Measurements from ENCODE around the gene AKAP13. TPM values are rescaled to one million over a fixed set of nuclear protein-coding genes. Genes with fewer than 3 reads are reported as not detected.

Gene AKAP13
- polyA plus RNA-seq, 2 of the 4 experiments (the other 2 are of a cell fraction), result 20.4 to 28.8 TPM

- no peak overlapping the region for H3K4me3 ChIP-seq
- WGBS (ENCODE audit: missing lambda C conversion rate), result 91% methylated on average over 2 of the region's 2 CpGs
Observed at GRCh38 chr15:85383470-85384148, 3.2 kb downstream of the AKAP13 start.

GRCh38 chr15:85386261-85386660 is 5.9 kb downstream of the AKAP13 start:
- FAIRE-seq (no peak), ATAC-seq (no peak), DNase-seq (ENCODE audit: low read depth in 1 of 2, low spot score in 1 of 2) (no peak)
- no peak overlapping the region for H3K27ac ChIP-seq
- ChIA-PET CTCF (interaction anchor here (3.4 kb wide), 1 partner anchor 18 kb away, joined by 11 read pairs; no protein-coding TSS in a partner anchor), POLR2A (no interaction called here)
- H3K9me3 ChIP-seq, result no peaks in the 10 kb centered on the region
- no peak overlapping the region for H3K4me2 ChIP-seq
- no peak overlapping the region for H3K4me3 ChIP-seq
- TF ChIP-seq ATOH8 (CRISPR knock-in tag; IDR thresholded peaks at IDR 0.05; ENCODE audit: low read depth) (no peak), ZFP36 (IDR thresholded peaks at IDR 0.05; ENCODE audit: borderline replicate concordance, partially characterized antibody) (no peak), TFCP2L1 (CRISPR knock-in tag; IDR thresholded peaks at IDR 0.05) (no peak), JUNB (IDR thresholded peaks at IDR 0.05) (no peak), POLR2A (IDR thresholded peaks at IDR 0.05; ENCODE audit: low read length) (no peak), HES2 (IDR thresholded peaks at IDR 0.05) (no peak), CBX8 (IDR thresholded peaks at IDR 0.05) (no peak), EHMT2 (IDR thresholded peaks at IDR 0.05; ENCODE audit: low read depth) (no peak), ZC3H11A (IDR thresholded peaks at IDR 0.05) (no peak), BCL3 (IDR thresholded peaks at IDR 0.05) (no peak), KDM5A (IDR thresholded peaks at IDR 0.05) (no peak), FOSB (CRISPR knock-in tag; IDR thresholded peaks at IDR 0.05) (no peak), ZNF302 (CRISPR knock-in tag; IDR thresholded peaks at IDR 0.05) (no peak), PHF8 (IDR thresholded peaks at IDR 0.05; ENCODE audit: borderline replicate concordance, low read depth) (no peak), PBX3 (IDR thresholded peaks at IDR 0.05) (no peak), ZSCAN20 (CRISPR knock-in tag; IDR thresholded peaks at IDR 0.05) (no peak), MYC (IDR thresholded peaks at IDR 0.05; ENCODE audit: borderline replicate concordance, low read length) (no peak), HDAC2 (IDR thresholded peaks at IDR 0.05) (no peak), FOSL2 (IDR thresholded peaks at IDR 0.05) (no peak), FOSL2 (CRISPR knock-in tag; IDR thresholded peaks at IDR 0.05) (no peak), USF2 (IDR thresholded peaks at IDR 0.05) (no peak)
- H3K4me1 ChIP-seq, result peaks cover 51% of the 10 kb centered on the region
- 92% methylated on average over 7 of the region's 7 CpGs for WGBS (ENCODE audit: missing lambda C conversion rate)

More at GRCh38 chr15:85383470-85384148, 3.2 kb downstream of the AKAP13 start:
- Histone ChIP-seq H3K4me2 (no peak overlapping the region; the same call in 2 of the 3 replicates), H3K9me3 (no peaks in the 10 kb centered on the region), H3K4me1 (peaks cover 37% of the 10 kb centered on the region; the same call in 2 of the 3 replicates), H3K27ac (no peak overlapping the region)
- CTCF ChIA-PET, result interaction anchor here (0.9 to 3.5 kb wide), 7 partner anchors 18 to 121 kb away, joined by 3 to 19 read pairs (median 4); no protein-coding TSS in a partner anchor
- ATAC-seq (no peak), DNase-seq (ENCODE audit: low read depth in 1 of 2, low spot score in 1 of 2) (no peak), FAIRE-seq (peak; percentile 39)
- POLR2A ChIA-PET, result no interaction called here
- TF ChIP-seq CHD4 (IDR thresholded peaks at IDR 0.05; ENCODE audit: borderline replicate concordance), result no peak
- no peak for TF ChIP-seq SMC3 (IDR thresholded peaks at IDR 0.05)
- TF ChIP-seq POLR2AphosphoS2 (conservative IDR thresholded peaks at IDR 0.05; ENCODE audit: low read length), result no peak
- TF ChIP-seq RARB (CRISPR knock-in tag; IDR thresholded peaks at IDR 0.05), result no peak
- no peak for TF ChIP-seq RFX5 (IDR thresholded peaks at IDR 0.05)
- TF ChIP-seq MAX (IDR thresholded peaks at IDR 0.05), result no peak
- TF ChIP-seq FOSL2 (IDR thresholded peaks at IDR 0.05), result no peak
- TF ChIP-seq FOSL2 (CRISPR knock-in tag; IDR thresholded peaks at IDR 0.05), result no peak
- no peak for TF ChIP-seq HEYL (CRISPR knock-in tag; IDR thresholded peaks at IDR 0.05)
- no peak for TF ChIP-seq CHD2 (IDR thresholded peaks at IDR 0.05; ENCODE audit: low read length, partially characterized antibody)
- no peak for TF ChIP-seq SREBF2 (IDR thresholded peaks at IDR 0.05)
- no peak for TF ChIP-seq RCOR1 (IDR thresholded peaks at IDR 0.05; ENCODE audit: low read depth, low read length)
- TF ChIP-seq JUN (IDR thresholded peaks at IDR 0.05), result no peak
- no peak for TF ChIP-seq CEBPB (IDR thresholded peaks at IDR 0.05)
- TF ChIP-seq CBX8 (IDR thresholded peaks at IDR 0.05), result no peak
- TF ChIP-seq RNF2 (IDR thresholded peaks at IDR 0.05; ENCODE audit: borderline replicate concordance, low read depth), result no peak
- TF ChIP-seq ELK1 (IDR thresholded peaks at IDR 0.05; ENCODE audit: low read depth, low read length), result no peak
- TF ChIP-seq FOSB (CRISPR knock-in tag; IDR thresholded peaks at IDR 0.05), result no peak
- no peak for TF ChIP-seq MYC (IDR thresholded peaks at IDR 0.05; ENCODE audit: borderline replicate concordance, low read length)
